Body of pancreas (tissue), 4 donors: Measurements from ENCODE around the gene GRIN2C.

Experiments
- POLR2A ChIP-seq, 3 donors: fragments of 450-650 bp; IDR thresholded peaks; one replicate each; pipeline ENCODE4 v1.6.1; 2016; ENCODE audit warnings: antibody characterized with exemption in 3 of 3, mild to moderate bottlenecking in 2 of 3
- TF ChIP-seq, protein P1 (sequence below), 7 experiments: fragments of 450-650 bp in 4 of 7; fragments of 200-600 bp in 3 of 7; sonication (generic) in 3 of 7; IDR thresholded peaks; one replicate each; pipeline ENCODE4 v1.5.1; 2016 to 2019; ENCODE audit warnings: antibody characterized with exemption in 7 of 7

DNA sequence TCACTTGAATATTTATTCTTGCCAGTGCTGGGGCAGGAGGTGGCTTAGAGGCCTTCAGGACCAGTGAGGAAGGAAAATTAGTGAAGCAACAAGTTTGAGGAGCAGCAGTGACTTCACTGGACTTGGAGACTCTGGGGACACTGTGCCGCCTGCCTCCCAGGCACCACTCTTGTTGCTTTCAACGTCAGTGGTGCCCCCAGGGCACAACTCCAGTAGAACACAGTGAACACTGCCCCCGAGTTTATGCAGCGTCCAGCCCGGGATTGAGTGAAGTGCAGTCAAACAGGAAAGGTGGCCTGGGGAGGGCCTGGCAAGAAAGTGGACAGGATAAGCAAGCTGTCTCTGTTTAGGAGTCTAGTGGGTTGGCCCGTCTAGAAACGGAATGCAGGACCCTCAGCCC, 59.2 kb downstream of the GRIN2C start:
- TF ChIP-seq, protein P1, sequence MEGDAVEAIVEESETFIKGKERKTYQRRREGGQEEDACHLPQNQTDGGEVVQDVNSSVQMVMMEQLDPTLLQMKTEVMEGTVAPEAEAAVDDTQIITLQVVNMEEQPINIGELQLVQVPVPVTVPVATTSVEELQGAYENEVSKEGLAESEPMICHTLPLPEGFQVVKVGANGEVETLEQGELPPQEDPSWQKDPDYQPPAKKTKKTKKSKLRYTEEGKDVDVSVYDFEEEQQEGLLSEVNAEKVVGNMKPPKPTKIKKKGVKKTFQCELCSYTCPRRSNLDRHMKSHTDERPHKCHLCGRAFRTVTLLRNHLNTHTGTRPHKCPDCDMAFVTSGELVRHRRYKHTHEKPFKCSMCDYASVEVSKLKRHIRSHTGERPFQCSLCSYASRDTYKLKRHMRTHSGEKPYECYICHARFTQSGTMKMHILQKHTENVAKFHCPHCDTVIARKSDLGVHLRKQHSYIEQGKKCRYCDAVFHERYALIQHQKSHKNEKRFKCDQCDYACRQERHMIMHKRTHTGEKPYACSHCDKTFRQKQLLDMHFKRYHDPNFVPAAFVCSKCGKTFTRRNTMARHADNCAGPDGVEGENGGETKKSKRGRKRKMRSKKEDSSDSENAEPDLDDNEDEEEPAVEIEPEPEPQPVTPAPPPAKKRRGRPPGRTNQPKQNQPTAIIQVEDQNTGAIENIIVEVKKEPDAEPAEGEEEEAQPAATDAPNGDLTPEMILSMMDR (IDR thresholded peaks at IDR 0.05) = no peak
- TF ChIP-seq POLR2A (IDR thresholded peaks at IDR 0.05) = no peak
